ENCODE data around the gene SLC6A13.

DNA sequence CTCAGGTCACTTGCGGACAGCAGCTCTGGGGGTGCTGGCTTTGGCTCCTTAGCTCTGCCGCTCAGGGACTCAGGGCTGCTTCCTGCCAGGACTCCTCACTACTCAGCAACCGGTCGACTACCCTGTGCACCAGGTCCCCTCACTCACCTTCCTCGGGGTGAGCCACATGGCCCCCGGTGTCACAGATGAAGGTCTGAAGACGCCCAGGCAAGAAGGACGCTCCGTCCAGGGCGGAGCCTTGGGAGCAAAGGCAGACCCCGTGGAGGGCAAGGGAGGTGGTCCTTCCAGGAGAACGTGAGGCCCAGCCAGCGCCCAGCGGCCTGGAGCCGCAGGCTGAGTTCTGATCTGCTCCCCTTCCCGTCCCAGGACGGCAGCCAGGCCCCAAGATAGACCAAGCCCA is 80.7 kb downstream of the SLC6A13 start:
- TF ChIP-seq POLR2A (IDR thresholded peaks at IDR 0.05) (no peak), CTCF (IDR thresholded peaks at IDR 0.05) (no peak)

Measured in Peyer's patch (tissue), 4 donors.